ENCODE measurements around the gene NAPB.

- no peak for TF ChIP-seq POLR2AphosphoS5 (IDR thresholded peaks at IDR 0.05; ENCODE audit: borderline replicate concordance, low read depth, low read length)
- TF ChIP-seq EZH2 (IDR thresholded peaks at IDR 0.05) = no peak
Measured at GRCh38 chr20:23415959-23416583, 5.2 kb downstream of the NAPB start.

All from SK-N-MC (cell line).